22Rv1 (cell line): ENCODE data around the gene JADE1.

Experiments used
- ZFX ChIP-seq: fragments of 450-650 bp; IDR thresholded peaks from 2 replicates; pipeline ENCODE4 v1.6.1; 2017; ENCODE audit warnings: antibody characterized with exemption, borderline replicate concordance
- TF ChIP-seq, protein P1 (sequence below): fragments of 450-650 bp; IDR thresholded peaks from 2 replicates; pipeline ENCODE4 v1.5.1; 2017; ENCODE audit warnings: mild to moderate bottlenecking

DNA sequence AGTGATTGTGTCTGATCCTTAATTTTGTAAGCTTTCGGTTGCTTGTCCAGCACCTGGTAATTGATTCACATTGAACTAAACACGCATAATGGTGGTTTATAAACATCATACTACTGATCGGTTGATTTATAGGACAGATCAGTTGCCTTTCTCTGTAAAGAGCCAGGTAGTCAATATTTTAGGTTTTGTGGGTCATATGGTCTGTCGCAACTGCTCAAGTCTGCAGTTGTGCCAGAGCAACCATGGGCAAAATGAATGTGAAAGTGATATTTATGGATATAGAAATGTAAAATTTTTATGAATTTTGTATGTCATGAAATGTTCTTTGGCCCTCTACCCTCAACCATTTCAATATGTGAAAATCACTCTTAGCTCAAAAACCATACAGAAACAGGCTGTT is 8.9 kb downstream of the JADE1 start:
- TF ChIP-seq, protein P1, sequence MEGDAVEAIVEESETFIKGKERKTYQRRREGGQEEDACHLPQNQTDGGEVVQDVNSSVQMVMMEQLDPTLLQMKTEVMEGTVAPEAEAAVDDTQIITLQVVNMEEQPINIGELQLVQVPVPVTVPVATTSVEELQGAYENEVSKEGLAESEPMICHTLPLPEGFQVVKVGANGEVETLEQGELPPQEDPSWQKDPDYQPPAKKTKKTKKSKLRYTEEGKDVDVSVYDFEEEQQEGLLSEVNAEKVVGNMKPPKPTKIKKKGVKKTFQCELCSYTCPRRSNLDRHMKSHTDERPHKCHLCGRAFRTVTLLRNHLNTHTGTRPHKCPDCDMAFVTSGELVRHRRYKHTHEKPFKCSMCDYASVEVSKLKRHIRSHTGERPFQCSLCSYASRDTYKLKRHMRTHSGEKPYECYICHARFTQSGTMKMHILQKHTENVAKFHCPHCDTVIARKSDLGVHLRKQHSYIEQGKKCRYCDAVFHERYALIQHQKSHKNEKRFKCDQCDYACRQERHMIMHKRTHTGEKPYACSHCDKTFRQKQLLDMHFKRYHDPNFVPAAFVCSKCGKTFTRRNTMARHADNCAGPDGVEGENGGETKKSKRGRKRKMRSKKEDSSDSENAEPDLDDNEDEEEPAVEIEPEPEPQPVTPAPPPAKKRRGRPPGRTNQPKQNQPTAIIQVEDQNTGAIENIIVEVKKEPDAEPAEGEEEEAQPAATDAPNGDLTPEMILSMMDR: no peak
- TF ChIP-seq ZFX: no peak
